ENCODE data around the gene C17orf107.

The C17orf107 gene

DNA sequence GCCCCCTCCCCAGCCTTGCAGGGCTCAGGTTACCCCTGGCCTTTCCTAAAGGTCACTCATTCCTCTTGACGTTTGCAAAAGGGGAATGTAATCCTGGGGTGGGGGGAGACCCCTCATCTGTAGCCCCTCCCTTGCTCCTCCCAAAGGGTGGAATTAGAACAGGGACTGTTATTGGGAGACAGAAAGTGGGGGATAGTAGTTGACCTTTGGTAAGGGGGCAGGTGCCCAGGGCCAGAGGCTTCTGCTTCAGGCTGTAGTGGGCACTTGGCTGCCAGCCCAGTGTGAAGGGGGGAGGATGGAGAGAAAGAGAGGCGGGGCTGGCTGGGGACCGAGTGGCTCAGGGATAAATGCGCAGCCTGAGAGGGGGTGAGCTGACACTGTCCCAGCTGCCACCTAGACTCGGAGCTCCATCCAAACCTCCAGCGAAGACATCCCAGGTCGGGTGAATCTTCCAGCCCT is 51.4 kb downstream of the C17orf107 start, which contains the start of gene ENO3:
ENO3 (plus strand) TSS at position 374 of the 459 bp plus-strand sequence. CDS start 711 bp downstream, outside the sequence.
- peak; percentile 26 for DNase-seq

DNA sequence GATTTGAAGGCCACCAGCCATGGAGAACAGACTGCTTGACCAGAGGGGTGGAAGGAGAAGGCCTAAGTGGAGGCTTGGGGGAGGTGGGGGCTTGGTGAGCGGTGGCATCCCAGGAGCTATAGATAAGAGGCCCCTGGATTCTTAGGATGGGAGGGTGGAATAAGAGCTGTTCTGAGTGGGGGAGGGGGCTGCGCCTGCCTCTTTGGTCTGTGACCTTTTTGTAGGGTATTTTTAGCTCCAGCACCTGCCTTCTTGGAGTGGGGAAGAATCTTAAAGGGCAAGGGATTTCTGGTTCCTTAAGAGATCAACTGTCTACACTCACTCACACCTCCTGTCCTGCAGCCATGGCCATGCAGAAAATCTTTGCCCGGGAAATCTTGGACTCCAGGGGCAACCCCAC is 52.1 kb downstream of the C17orf107 start:
- no peak for DNase-seq
